ENCODE measurements around the gene TUBB1.

- TF ChIP-seq EZH2 (IDR thresholded peaks at IDR 0.05; ENCODE audit: low read length): no peak
- TF ChIP-seq, protein P1, sequence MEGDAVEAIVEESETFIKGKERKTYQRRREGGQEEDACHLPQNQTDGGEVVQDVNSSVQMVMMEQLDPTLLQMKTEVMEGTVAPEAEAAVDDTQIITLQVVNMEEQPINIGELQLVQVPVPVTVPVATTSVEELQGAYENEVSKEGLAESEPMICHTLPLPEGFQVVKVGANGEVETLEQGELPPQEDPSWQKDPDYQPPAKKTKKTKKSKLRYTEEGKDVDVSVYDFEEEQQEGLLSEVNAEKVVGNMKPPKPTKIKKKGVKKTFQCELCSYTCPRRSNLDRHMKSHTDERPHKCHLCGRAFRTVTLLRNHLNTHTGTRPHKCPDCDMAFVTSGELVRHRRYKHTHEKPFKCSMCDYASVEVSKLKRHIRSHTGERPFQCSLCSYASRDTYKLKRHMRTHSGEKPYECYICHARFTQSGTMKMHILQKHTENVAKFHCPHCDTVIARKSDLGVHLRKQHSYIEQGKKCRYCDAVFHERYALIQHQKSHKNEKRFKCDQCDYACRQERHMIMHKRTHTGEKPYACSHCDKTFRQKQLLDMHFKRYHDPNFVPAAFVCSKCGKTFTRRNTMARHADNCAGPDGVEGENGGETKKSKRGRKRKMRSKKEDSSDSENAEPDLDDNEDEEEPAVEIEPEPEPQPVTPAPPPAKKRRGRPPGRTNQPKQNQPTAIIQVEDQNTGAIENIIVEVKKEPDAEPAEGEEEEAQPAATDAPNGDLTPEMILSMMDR (optimal IDR thresholded peaks at IDR 0.05 in 1 of 3, IDR thresholded peaks at IDR 0.05 in 1 of 3, conservative IDR thresholded peaks at IDR 0.05 in 1 of 3; ENCODE audit: extremely low read depth in 1 of 3, insufficient read depth in 2 of 3, low read length in 3 of 3): no peak
Observed at GRCh38 chr20:59025086-59025485, 5.9 kb downstream of the TUBB1 start.

Measured in keratinocyte (primary cell).